T-cell (primary cell): Measurements from ENCODE around the gene SIPA1. TPM values are rescaled to one million over a fixed set of nuclear protein-coding genes. Genes with fewer than 3 reads are reported as not detected.

Source experiments
- ATAC-seq, 4 experiments: fragments of 200-7000 bp in 3 of 4; fragments of 150-1000 bp in 1 of 4; cut with Tn5 transposase; replicated peaks in 1 of 4; 1 replicate in 3 of 4; 2 replicates in 1 of 4; pipeline ENCODE4 v1.10.0; 2021; ENCODE audit warnings: moderate library complexity in 3 of 4, mild to moderate bottlenecking in 2 of 4, moderate number of reproducible peaks in 1 of 4
- CTCF ChIA-PET, 2 donors: fragments of 300-600 bp; sonication (Branson Sonifier 250); formaldehyde crosslinking; loops; one replicate each; lab custom pipeline; 2022; ENCODE audit warnings: antibody characterized with exemption in 2 of 2; lab: Charles Lee
- POLR2A ChIA-PET, 2 donors: fragments of 300-600 bp; sonication (Branson Sonifier 250); formaldehyde crosslinking; loops; one replicate each; lab custom pipeline; 2022; ENCODE audit warnings: antibody characterized with exemption in 2 of 2; lab: Charles Lee
- DNase-seq, 35 experiments: peaks; one replicate each; pipeline versions ENCODE4 v3.0.0 to v3.0.0-alpha.2; 2013 to 2023
- H3K27ac ChIP-seq: one replicate; pipeline ENCODE4 v1.5.1; 2013; ENCODE audit warnings: low read length
- H3K27me3 ChIP-seq, 2 experiments: replicated peaks in 1 of 2; 1 replicate in 1 of 2; 2 replicates in 1 of 2; pipeline versions ENCODE4 v1.6.1 to v1.7.0; 2013; ENCODE audit warnings: low read length in 1 of 2, mixed read lengths in 1 of 2; ENCODE audit not compliant: control insufficient read depth in 2 of 2, insufficient read depth in 2 of 2; ENCODE audit errors: extremely low read depth in 1 of 2
- H3K36me3 ChIP-seq, 2 donors: 1 replicate in 1 of 2; 2 replicates in 1 of 2; pipeline versions ENCODE4 v1.6.1 to v1.7.0; 2013; ENCODE audit warnings: low read length in 1 of 2; ENCODE audit not compliant: control insufficient read depth in 2 of 2, insufficient read depth in 1 of 2; ENCODE audit errors: extremely low read depth in 1 of 2
- H3K4me1 ChIP-seq, 2 experiments: 1 replicate in 1 of 2; 2 replicates in 1 of 2; pipeline versions ENCODE4 v1.6.1 to v1.7.0; 2013; ENCODE audit warnings: low read length in 2 of 2, mixed read lengths in 1 of 2; ENCODE audit not compliant: insufficient read depth in 2 of 2, control insufficient read depth in 1 of 2; ENCODE audit errors: extremely low read depth in 1 of 2
- H3K4me3 ChIP-seq, 2 donors: 1 replicate in 1 of 2; 2 replicates in 1 of 2; pipeline versions ENCODE4 v1.5.1 to v1.7.0; 2013; ENCODE audit warnings: mild to moderate bottlenecking in 2 of 2, low read length in 1 of 2, moderate library complexity in 1 of 2; ENCODE audit not compliant: control insufficient read depth in 1 of 2; ENCODE audit errors: extremely low read depth in 1 of 2
- H3K9me3 ChIP-seq: 2 replicates; pipeline ENCODE4 v1.7.0; 2013
- H3K27ac Mint-ChIP-seq, 2 donors: one replicate each; pipeline ENCODE4 v1.8.0; 2020 to 2021; ENCODE audit warnings: mild to moderate bottlenecking in 2 of 2, mixed read lengths in 2 of 2
- H3K27me3 Mint-ChIP-seq, 2 donors: one replicate each; pipeline ENCODE4 v1.8.0; 2021 to 2022; ENCODE audit warnings: mixed read lengths in 2 of 2
- H3K36me3 Mint-ChIP-seq: one replicate; pipeline ENCODE4 v1.8.0; 2021; ENCODE audit warnings: mixed read lengths
- H3K4me1 Mint-ChIP-seq, 3 donors: one replicate each; pipeline ENCODE4 v1.8.0; 2020 to 2022; ENCODE audit warnings: mixed read lengths in 3 of 3, mild to moderate bottlenecking in 1 of 3
- H3K4me3 Mint-ChIP-seq, 3 donors: one replicate each; pipeline ENCODE4 v1.8.0; 2020 to 2022; ENCODE audit warnings: mild to moderate bottlenecking in 3 of 3, mixed read lengths in 3 of 3, moderate library complexity in 3 of 3
- H3K9me3 Mint-ChIP-seq, 3 donors: one replicate each; pipeline ENCODE4 v1.8.0; 2020 to 2022; ENCODE audit warnings: mixed read lengths in 3 of 3
- WGBS: methylation state at CpG from one replicate; pipeline ENCODE4 v1.1.5; 2013; ENCODE audit warnings: missing lambda C conversion rate; ENCODE audit not compliant: insufficient coverage; 5-methylcytosine and 5-hydroxymethylcytosine counted together
- total RNA-seq, 35 experiments: library from RNA in 6 of 35; stranded (reverse) in 6 of 35; fragments of 120-200 nt in 1 of 35; gene quantifications; one replicate each; pipeline versions ENCODE4 v1.2.1 to v1.2.4 and lab custom pipeline; 2013 to 2026

The SIPA1 gene
- total RNA-seq, 5 donors from 2014 or later (not counting 1 experiment from before 2014, with no cell fraction given): 179 to 285 (median 200) TPM

DNA sequence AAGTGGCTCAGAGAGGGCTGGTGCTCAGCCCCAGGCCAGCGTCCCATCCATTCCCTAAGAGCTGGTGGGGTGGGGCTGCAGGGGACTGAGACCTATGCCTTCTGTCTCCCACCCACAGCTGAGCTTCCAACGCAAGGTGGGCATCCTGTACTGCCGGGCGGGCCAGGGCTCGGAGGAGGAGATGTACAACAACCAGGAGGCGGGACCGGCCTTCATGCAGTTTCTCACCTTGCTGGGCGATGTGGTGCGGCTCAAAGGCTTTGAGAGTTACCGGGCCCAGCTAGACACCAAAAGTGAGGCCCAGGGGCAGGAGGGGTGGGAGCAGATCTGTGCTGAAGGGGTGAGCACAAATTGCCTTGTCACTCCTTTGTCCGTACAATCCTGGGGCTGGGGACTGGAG, 6.9 kb downstream of the SIPA1 start:
- no peaks in the 10 kb centered on the region for H3K9me3 Mint-ChIP-seq
- CTCF ChIA-PET: no interaction called here
- H3K9me3 ChIP-seq: no peaks in the 10 kb centered on the region
- H3K27ac ChIP-seq: no peak overlapping the region
- peaks cover 39 to 44% (median 43%) of the 10 kb centered on the region in 3 donors for H3K4me1 Mint-ChIP-seq
- WGBS: 98% methylated on average over 5 of the region's 11 CpGs
- peak overlapping the region in 1 of 2 donors; percentile 88 for H3K27ac Mint-ChIP-seq
- H3K36me3 Mint-ChIP-seq: peaks cover 21% of the 10 kb centered on the region
- POLR2A ChIA-PET: no interaction called here
- ATAC-seq: no peak
- no peaks in the 10 kb centered on the region for H3K27me3 Mint-ChIP-seq
- H3K4me1 ChIP-seq: peaks cover 20 to 55% of the 10 kb centered on the region in 2 experiments
- no peak for DNase-seq
- no peak overlapping the region for H3K4me3 ChIP-seq
- H3K27me3 ChIP-seq: no peaks in the 10 kb centered on the region
- H3K4me3 Mint-ChIP-seq: no peak overlapping the region
- H3K36me3 ChIP-seq: peaks cover 29 to 79% of the 10 kb centered on the region in 2 donors

GRCh38 chr11:65645710-65646109, 7.8 kb downstream of the SIPA1 start:
- H3K4me1 Mint-ChIP-seq: peaks cover 32 to 36% (median 36%) of the 10 kb centered on the region in 3 donors
- Histone ChIP-seq H3K9me3 (no peaks in the 10 kb centered on the region), H3K4me1 (peaks cover 18 to 55% of the 10 kb centered on the region in 2 experiments), H3K36me3 (peaks cover 29 to 87% of the 10 kb centered on the region in 2 donors), H3K27ac (no peak overlapping the region), H3K27me3 (no peaks in the 10 kb centered on the region), H3K4me3 (no peak overlapping the region)
- 88% methylated on average over 7 of the region's 10 CpGs for WGBS
- H3K4me3 Mint-ChIP-seq: no peak overlapping the region
- ATAC-seq (no peak), DNase-seq (no peak)
- POLR2A ChIA-PET: no interaction called here
- no peaks in the 10 kb centered on the region for H3K9me3 Mint-ChIP-seq
- peak overlapping the region; percentile 34 to 74 for H3K27ac Mint-ChIP-seq
- peaks cover 25% of the 10 kb centered on the region for H3K36me3 Mint-ChIP-seq
- no peaks in the 10 kb centered on the region for H3K27me3 Mint-ChIP-seq
- CTCF ChIA-PET: no interaction called here

DNA sequence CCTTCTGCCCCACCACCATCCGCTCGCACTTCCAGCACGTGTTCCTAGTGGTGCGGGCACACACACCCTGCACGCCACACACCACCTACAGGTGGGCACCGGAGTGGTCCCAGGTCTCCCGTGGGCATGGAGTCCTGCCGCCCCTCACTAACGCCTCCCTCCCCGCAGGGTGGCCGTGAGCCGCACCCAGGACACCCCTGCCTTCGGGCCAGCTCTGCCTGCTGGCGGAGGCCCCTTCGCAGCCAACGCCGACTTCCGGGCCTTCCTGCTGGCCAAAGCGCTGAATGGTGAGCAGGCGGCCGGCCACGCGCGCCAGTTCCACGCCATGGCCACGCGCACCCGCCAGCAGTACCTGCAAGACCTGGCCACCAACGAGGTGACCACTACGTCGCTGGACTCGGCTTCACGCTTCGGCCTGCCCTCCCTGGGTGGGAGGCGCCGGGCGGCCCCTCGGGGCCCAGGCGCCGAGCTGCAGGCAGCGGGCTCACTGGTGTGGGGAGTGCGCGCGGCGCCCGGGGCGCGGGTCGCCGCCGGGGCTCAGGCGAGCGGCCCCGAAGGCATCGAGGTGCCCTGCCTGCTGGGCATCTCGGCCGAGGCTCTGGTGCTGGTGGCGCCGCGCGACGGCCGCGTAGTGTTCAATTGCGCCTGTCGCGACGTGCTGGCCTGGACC, 8.5 kb downstream of the SIPA1 start:
- no peak overlapping the region for H3K27ac Mint-ChIP-seq
- peaks cover 34 to 39% (median 36%) of the 10 kb centered on the region in 3 donors for H3K4me1 Mint-ChIP-seq

DNA sequence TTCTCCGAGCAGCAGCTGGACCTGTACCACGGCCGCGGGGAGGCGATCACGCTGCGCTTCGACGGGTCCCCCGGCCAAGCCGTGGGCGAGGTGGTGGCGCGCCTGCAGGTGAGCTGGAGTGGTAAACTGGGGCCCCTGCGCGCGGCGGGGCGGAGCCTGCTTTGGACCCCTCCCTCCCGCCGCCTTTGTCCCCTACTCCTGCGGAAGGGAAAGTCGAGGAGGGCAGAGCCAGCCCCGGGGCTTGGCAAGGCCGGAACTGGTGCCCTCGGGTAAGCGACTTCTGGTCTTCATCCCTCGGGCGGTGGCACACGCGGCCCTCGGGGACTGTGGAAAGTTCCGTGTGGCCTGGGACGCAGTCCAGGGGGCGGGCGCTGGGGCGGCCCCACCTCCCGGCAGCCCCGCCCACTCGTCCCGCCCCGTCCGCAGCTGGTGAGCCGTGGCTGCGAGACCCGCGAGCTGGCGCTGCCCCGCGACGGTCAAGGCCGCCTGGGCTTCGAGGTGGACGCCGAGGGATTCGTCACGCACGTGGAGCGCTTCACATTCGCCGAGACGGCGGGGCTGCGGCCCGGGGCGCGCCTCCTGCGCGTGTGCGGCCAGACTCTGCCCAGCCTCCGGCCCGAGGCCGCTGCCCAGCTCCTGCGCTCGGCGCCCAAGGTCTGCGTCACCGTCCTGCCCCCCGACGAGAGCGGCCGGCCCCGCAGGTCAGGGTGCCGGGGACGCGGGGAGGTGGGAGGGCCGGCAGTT, 9.2 kb downstream of the SIPA1 start:
- Mint-ChIP-seq H3K27me3 (no peaks in the 10 kb centered on the region), H3K9me3 (no peaks in the 10 kb centered on the region), H3K4me1 (peaks cover 34 to 40% (median 37%) of the 10 kb centered on the region in 3 donors), H3K4me3 (no peak overlapping the region), H3K36me3 (peaks cover 20% of the 10 kb centered on the region), H3K27ac (no peak overlapping the region)
- ChIA-PET POLR2A (no interaction called here), CTCF (no interaction called here)
- Histone ChIP-seq H3K27me3 (no peaks in the 10 kb centered on the region), H3K9me3 (no peaks in the 10 kb centered on the region), H3K4me1 (peaks cover 10 to 55% of the 10 kb centered on the region in 2 experiments), H3K36me3 (peaks cover 29 to 88% of the 10 kb centered on the region in 2 donors), H3K4me3 (no peak overlapping the region), H3K27ac (no peak overlapping the region)
- WGBS: 96% methylated on average over 68 of the region's 87 CpGs
- DNase-seq (no peak), ATAC-seq (no peak)

More for the DNA sequence above, 8.5 kb downstream of the SIPA1 start:
- ChIA-PET CTCF (no interaction called here), POLR2A (no interaction called here)
- no peak overlapping the region for H3K4me3 Mint-ChIP-seq
- Histone ChIP-seq H3K27ac (no peak overlapping the region), H3K4me3 (no peak overlapping the region), H3K36me3 (peaks cover 29 to 91% of the 10 kb centered on the region in 2 donors), H3K4me1 (peaks cover 13 to 55% of the 10 kb centered on the region in 2 experiments), H3K27me3 (no peaks in the 10 kb centered on the region), H3K9me3 (no peaks in the 10 kb centered on the region)
- DNase-seq: no peak
- H3K27me3 Mint-ChIP-seq: no peaks in the 10 kb centered on the region
- ATAC-seq: no peak
- H3K9me3 Mint-ChIP-seq: no peaks in the 10 kb centered on the region
- peaks cover 25% of the 10 kb centered on the region for H3K36me3 Mint-ChIP-seq
- WGBS: 97% methylated on average over 68 of the region's 68 CpGs

- DNase-seq (no peak), ATAC-seq (no peak)
- Histone ChIP-seq H3K9me3 (no peaks in the 10 kb centered on the region), H3K4me3 (no peak overlapping the region), H3K36me3 (peaks cover 25 to 75% of the 10 kb centered on the region in 2 donors), H3K4me1 (peaks cover 7 to 50% of the 10 kb centered on the region in 2 experiments), H3K27me3 (no peaks in the 10 kb centered on the region), H3K27ac (no peak overlapping the region)
- POLR2A ChIA-PET: interaction anchor here (0.6 kb wide), 3 partner anchors 26 to 210 kb away, joined by 3 to 6 read pairs (median 3); no protein-coding TSS in a partner anchor
- CTCF ChIA-PET: no interaction called here
- H3K4me1 Mint-ChIP-seq: peaks cover 39 to 48% (median 41%) of the 10 kb centered on the region in 3 donors
- 99% methylated on average over 11 of the region's 12 CpGs for WGBS
- H3K36me3 Mint-ChIP-seq: peaks cover 13% of the 10 kb centered on the region
- no peaks in the 10 kb centered on the region for H3K9me3 Mint-ChIP-seq
- no peak overlapping the region for H3K27ac Mint-ChIP-seq
- H3K4me3 Mint-ChIP-seq: no peak overlapping the region
- no peaks in the 10 kb centered on the region for H3K27me3 Mint-ChIP-seq
These were observed 11.1 kb downstream of the SIPA1 start for GRCh38 chr11:65648997-65649493.
